ENCODE data around the gene CANT1. TPM values are rescaled to one million over a fixed set of nuclear protein-coding genes. Genes with fewer than 3 reads are reported as not detected.

Gene CANT1
- 10 to 100 TPM in 3 of 4 donors, 1 to 10 TPM in 1; 9.2 to 40.6 (median 21.5) TPM for total RNA-seq

GRCh38 chr17:79009397-79010303 is at the start of gene CANT1:
Gene CANT1, minus strand, starts transcription at chr17:79009764. Its CDS starts 12,142 bp downstream, at chr17:78997622.
- Histone ChIP-seq H3K36me3 (no peaks in the 10 kb centered on the region), H3K9me3 (no peaks in the 10 kb centered on the region), H3K27me3 (no peaks in the 10 kb centered on the region), H3K4me1 (no peaks in the 10 kb centered on the region), H3K27ac (peak within 1 kb of the TSS; percentile 85 to 92), H3K4me3 (peak within 1 kb of the TSS; percentile 55 to 95)
- peak; percentile 47 to 76 for TF ChIP-seq POLR2A (IDR thresholded peaks at IDR 0.05)
- TF ChIP-seq, protein P1, sequence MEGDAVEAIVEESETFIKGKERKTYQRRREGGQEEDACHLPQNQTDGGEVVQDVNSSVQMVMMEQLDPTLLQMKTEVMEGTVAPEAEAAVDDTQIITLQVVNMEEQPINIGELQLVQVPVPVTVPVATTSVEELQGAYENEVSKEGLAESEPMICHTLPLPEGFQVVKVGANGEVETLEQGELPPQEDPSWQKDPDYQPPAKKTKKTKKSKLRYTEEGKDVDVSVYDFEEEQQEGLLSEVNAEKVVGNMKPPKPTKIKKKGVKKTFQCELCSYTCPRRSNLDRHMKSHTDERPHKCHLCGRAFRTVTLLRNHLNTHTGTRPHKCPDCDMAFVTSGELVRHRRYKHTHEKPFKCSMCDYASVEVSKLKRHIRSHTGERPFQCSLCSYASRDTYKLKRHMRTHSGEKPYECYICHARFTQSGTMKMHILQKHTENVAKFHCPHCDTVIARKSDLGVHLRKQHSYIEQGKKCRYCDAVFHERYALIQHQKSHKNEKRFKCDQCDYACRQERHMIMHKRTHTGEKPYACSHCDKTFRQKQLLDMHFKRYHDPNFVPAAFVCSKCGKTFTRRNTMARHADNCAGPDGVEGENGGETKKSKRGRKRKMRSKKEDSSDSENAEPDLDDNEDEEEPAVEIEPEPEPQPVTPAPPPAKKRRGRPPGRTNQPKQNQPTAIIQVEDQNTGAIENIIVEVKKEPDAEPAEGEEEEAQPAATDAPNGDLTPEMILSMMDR (IDR thresholded peaks at IDR 0.05): peak in 1 of 4 experiments; percentile 2
- intact Hi-C loops (cut with DNase I; ENCODE audit: low total_unique reads): no loop called here
- peak; percentile 76 to 86 for DNase-seq

- DNase-seq: no peak
- H3K9me3 ChIP-seq: no peaks in the 10 kb centered on the region
- TF ChIP-seq, protein P1 (IDR thresholded peaks at IDR 0.05): no peak
- TF ChIP-seq POLR2A (IDR thresholded peaks at IDR 0.05): no peak
- H3K4me1 ChIP-seq: no peaks in the 10 kb centered on the region
- H3K27me3 ChIP-seq: no peaks in the 10 kb centered on the region
- intact Hi-C loops (cut with DNase I; ENCODE audit: low total_unique reads): no loop called here
- H3K27ac ChIP-seq: no peak overlapping the region
- H3K4me3 ChIP-seq: no peak overlapping the region
- H3K36me3 ChIP-seq: no peaks in the 10 kb centered on the region
Observed at GRCh38 chr17:79057737-79058385, 48.3 kb upstream of the CANT1 start.

GRCh38 chr17:79055197-79055596 is 45.6 kb upstream of the CANT1 start:
- Histone ChIP-seq H3K27me3 (no peaks in the 10 kb centered on the region), H3K4me1 (no peaks in the 10 kb centered on the region), H3K36me3 (no peaks in the 10 kb centered on the region), H3K4me3 (no peak overlapping the region), H3K27ac (no peak overlapping the region), H3K9me3 (no peaks in the 10 kb centered on the region)
- no peak for TF ChIP-seq POLR2A (IDR thresholded peaks at IDR 0.05)
- TF ChIP-seq, protein P1 (IDR thresholded peaks at IDR 0.05): no peak
- DNase-seq: no peak
- intact Hi-C loops (cut with DNase I; ENCODE audit: low total_unique reads): no loop called here

DNA sequence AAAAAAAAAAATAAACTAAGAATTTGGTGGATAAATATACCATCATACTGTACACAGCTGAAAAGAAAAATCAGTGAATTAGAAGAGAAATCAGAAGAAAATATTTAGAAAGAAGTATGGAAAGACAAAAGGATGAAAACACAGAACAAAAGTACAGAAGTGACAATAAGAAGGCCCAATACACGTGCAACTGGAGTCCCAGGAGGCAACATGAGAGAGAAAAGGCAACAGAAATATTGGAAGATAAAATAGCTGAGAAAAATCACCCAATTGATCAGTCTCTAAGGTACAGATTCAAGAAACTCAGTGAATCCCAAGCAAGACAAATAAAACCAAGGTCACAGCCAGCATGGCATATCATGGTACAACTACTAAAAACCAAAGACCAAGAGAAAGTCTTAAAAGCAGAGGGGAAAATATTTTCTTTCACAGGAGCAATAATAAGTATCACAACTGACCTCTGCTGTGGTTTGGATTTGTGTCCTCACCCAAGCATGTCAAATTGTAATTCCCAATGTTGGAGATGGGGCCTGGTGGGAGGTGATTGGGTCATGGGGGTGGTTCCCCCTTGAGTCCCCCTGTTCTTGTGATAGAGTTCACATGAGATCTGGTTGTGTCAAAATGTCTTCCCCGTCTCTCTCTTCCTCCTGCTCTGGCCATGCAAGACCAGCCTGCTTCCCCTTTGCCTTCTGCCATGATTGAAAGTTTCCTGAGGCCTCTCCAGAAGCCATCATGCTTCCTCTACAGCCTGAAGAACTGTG is 44.8 kb upstream of the CANT1 start:
- no peak for DNase-seq
- Histone ChIP-seq H3K9me3 (no peaks in the 10 kb centered on the region), H3K27ac (no peak overlapping the region), H3K27me3 (no peaks in the 10 kb centered on the region), H3K4me1 (no peaks in the 10 kb centered on the region), H3K36me3 (no peaks in the 10 kb centered on the region), H3K4me3 (no peak overlapping the region)
- intact Hi-C loops (cut with DNase I; ENCODE audit: low total_unique reads): no loop called here
- TF ChIP-seq, protein P1 (IDR thresholded peaks at IDR 0.05): no peak
- no peak for TF ChIP-seq POLR2A (IDR thresholded peaks at IDR 0.05)
